Adrenal gland (tissue), 12 donors: ENCODE measurements around the gene ANKIB1. TPM values are rescaled to one million over a fixed set of nuclear protein-coding genes. Genes with fewer than 3 reads are reported as not detected.

Source experiments
- DNase-seq, 7 donors: peaks; one replicate each; pipeline ENCODE4 v3.0.0-alpha.2; 2019 to 2020
- H3K27ac ChIP-seq, 5 donors: fragments of 200-600 bp; sonication (generic) in 4 of 5; 1 replicate in 3 of 5; 2 replicates in 2 of 5; pipeline versions ENCODE4 v1.5.1 to v1.8.0; 2016 to 2020; ENCODE audit warnings: mild to moderate bottlenecking in 1 of 5
- H3K27me3 ChIP-seq: fragments of 200-600 bp; 2 replicates; pipeline ENCODE4 v1.8.0; 2021
- H3K36me3 ChIP-seq, 2 donors: fragments of 200-600 bp; replicated peaks in 1 of 2; 1 replicate in 1 of 2; 2 replicates in 1 of 2; pipeline versions ENCODE4 v1.5.1 to v1.8.0; 2018 to 2022
- H3K4me1 ChIP-seq, 2 donors: fragments of 200-600 bp; replicated peaks in 1 of 2; 1 replicate in 1 of 2; 2 replicates in 1 of 2; pipeline versions ENCODE4 v1.5.1 to v1.8.0; 2018 to 2021
- H3K4me3 ChIP-seq, 4 donors: fragments of 200-600 bp; sonication (generic) in 3 of 4; one replicate each; pipeline ENCODE4 v1.5.1; 2016 to 2018
- H3K9me3 ChIP-seq, 3 donors: fragments of 200-600 bp; sonication (generic) in 1 of 3; replicated peaks in 1 of 3; 1 replicate in 2 of 3; 2 replicates in 1 of 3; pipeline versions ENCODE4 v1.5.1 to v1.8.0; 2016 to 2021
- POLR2A ChIP-seq, 2 donors: fragments of 450-650 bp; IDR thresholded peaks; one replicate each; pipeline ENCODE4 v1.6.1; 2017; ENCODE audit warnings: antibody characterized with exemption in 2 of 2, mild to moderate bottlenecking in 2 of 2, moderate library complexity in 1 of 2
- WGBS, 4 donors: extraction: QIAGEN DNeasy Blood & Tissue Kit in 2 of 4; methylation state at CpG; one replicate each; pipeline versions ENCODE4 v1.1.5 to v1.1.7; 2013 to 2017; 5-methylcytosine and 5-hydroxymethylcytosine counted together
- intact Hi-C, 2 donors: fragments of 100-400 bp; cut with DNase I; formaldehyde crosslinking; loops; one replicate each; pipeline versions ENCODE4 v1.14.1 to v1.15.0; 2022 to 2023
- polyA plus RNA-seq, 3 donors: library from polyadenylated mRNA; stranded (reverse); fragments of 200-250 nt in 2 of 3; fragments of 350-450 nt in 1 of 3; fragmentation: Illumina TruSeq in 1 of 3; extraction: RNeasy Lipid Tissue Mini Kit (QIAGEN cat#74804) in 1 of 3; gene quantifications; one replicate each; pipeline ENCODE4 v1.2.3, GENCODE V29; 2013 to 2014
- total RNA-seq, 9 donors: library from RNA; depleted of rRNA in 4 of 9; stranded (reverse); fragments of >200 nt in 4 of 9; fragments of 120-200 nt in 1 of 9; fragmentation: NEBNext Ultra II Directional in 1 of 9; extraction: Animal tissue kit (Norgen Biotek cat#: 25700) in 1 of 9; gene quantifications; one replicate each; pipeline versions ENCODE4 v1.1.0 to v1.2.4, GENCODE V29; 2013 to 2023
- TF ChIP-seq, protein P1 (sequence below), 6 experiments: fragments of 450-650 bp in 4 of 6; fragments of 200-600 bp in 2 of 6; sonication (generic) in 1 of 6; IDR thresholded peaks; 1 replicate in 5 of 6; 2 replicates in 1 of 6; pipeline versions ENCODE4 v1.5.1 to v1.8.0; 2016 to 2021; ENCODE audit warnings: antibody characterized with exemption in 6 of 6, mild to moderate bottlenecking in 2 of 6, moderate library complexity in 1 of 6
- donor health status: healthy with polysubstance abuse.
- donor health status: Bipolar disorder and iron deficiency.
- donor health status: DM: yes; HTN: yes; CAD: no.
- donor health status: DM: no; HTN: no; CAD: no.
- donor health status: DM: no; HTN: no; CAD: no.
- donor health status: DM: yes; HTN: yes; CAD: no.

Gene ANKIB1
- total and polyA plus RNA-seq, 12 donors, result 10.3 to 57.0 (median 42.9) TPM

DNA sequence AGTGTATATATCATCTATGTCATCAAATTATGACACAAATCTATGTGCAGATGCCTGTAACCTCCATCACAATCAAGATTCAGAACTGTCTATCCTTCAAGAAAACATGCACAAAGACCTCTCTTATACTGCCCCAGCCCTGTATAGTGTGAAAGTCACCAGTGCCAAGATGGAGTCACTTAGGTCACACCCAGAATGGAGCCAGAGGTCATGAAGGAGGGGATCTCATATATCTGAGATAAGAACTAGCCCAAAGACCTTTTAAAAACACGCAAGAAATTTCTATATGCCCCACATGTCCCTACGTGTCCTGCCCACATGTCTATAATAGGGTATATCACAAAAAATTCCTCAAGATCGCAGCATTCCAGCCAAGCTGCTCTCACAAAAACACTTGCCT lies 181.4 kb downstream of the ANKIB1 start:
- Histone ChIP-seq H3K27me3 (no peaks in the 10 kb centered on the region), H3K4me3 (no peak overlapping the region), H3K27ac (no peak overlapping the region), H3K36me3 (no peaks in the 10 kb centered on the region), H3K9me3 (no peaks in the 10 kb centered on the region), H3K4me1 (no peaks in the 10 kb centered on the region)
- WGBS, 4 donors, result 74 to 87% (median 83%) methylated on average over 3 of the region's 3 CpGs
- TF ChIP-seq POLR2A (IDR thresholded peaks at IDR 0.05), result no peak
- TF ChIP-seq, protein P1, sequence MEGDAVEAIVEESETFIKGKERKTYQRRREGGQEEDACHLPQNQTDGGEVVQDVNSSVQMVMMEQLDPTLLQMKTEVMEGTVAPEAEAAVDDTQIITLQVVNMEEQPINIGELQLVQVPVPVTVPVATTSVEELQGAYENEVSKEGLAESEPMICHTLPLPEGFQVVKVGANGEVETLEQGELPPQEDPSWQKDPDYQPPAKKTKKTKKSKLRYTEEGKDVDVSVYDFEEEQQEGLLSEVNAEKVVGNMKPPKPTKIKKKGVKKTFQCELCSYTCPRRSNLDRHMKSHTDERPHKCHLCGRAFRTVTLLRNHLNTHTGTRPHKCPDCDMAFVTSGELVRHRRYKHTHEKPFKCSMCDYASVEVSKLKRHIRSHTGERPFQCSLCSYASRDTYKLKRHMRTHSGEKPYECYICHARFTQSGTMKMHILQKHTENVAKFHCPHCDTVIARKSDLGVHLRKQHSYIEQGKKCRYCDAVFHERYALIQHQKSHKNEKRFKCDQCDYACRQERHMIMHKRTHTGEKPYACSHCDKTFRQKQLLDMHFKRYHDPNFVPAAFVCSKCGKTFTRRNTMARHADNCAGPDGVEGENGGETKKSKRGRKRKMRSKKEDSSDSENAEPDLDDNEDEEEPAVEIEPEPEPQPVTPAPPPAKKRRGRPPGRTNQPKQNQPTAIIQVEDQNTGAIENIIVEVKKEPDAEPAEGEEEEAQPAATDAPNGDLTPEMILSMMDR (IDR thresholded peaks at IDR 0.05), result no peak
- intact Hi-C loops, result no loop called here
- DNase-seq, result no peak

GRCh38 chr7:92432299-92432946 lies 186.6 kb downstream of the ANKIB1 start:
- no peak for DNase-seq
- H3K27me3 ChIP-seq, result no peaks in the 10 kb centered on the region
- TF ChIP-seq, protein P1 (IDR thresholded peaks at IDR 0.05), result no peak
- no peak for TF ChIP-seq POLR2A (IDR thresholded peaks at IDR 0.05)
- no peaks in the 10 kb centered on the region for H3K9me3 ChIP-seq
- H3K36me3 ChIP-seq, result no peaks in the 10 kb centered on the region
- no peaks in the 10 kb centered on the region for H3K4me1 ChIP-seq
- intact Hi-C loops, result no loop called here
- H3K4me3 ChIP-seq, result no peak overlapping the region
- WGBS, 4 donors, result 66 to 93% (median 81%) methylated on average over 3 of the region's 3 CpGs
- H3K27ac ChIP-seq, result no peak overlapping the region

GRCh38 chr7:92433019-92433418 lies 187.2 kb downstream of the ANKIB1 start:
- intact Hi-C loops, result no loop called here
- no peaks in the 10 kb centered on the region for H3K27me3 ChIP-seq
- H3K27ac ChIP-seq, result no peak overlapping the region
- TF ChIP-seq POLR2A (IDR thresholded peaks at IDR 0.05), result no peak
- TF ChIP-seq, protein P1 (IDR thresholded peaks at IDR 0.05), result no peak
- no peaks in the 10 kb centered on the region for H3K9me3 ChIP-seq
- no peak overlapping the region for H3K4me3 ChIP-seq
- no peaks in the 10 kb centered on the region for H3K36me3 ChIP-seq
- no peaks in the 10 kb centered on the region for H3K4me1 ChIP-seq
- DNase-seq, result no peak
- 91 to 93% (median 92%) methylated on average over 8 of the region's 8 CpGs for WGBS, 4 donors

- intact Hi-C loops, result no loop called here
- WGBS, 4 donors, result 96 to 100% (median 97%) methylated on average over 2 of the region's 2 CpGs
Measured at GRCh38 chr7:92435542-92435941, 189.8 kb downstream of the ANKIB1 start.

More at GRCh38 chr7:92435542-92435941, 189.8 kb downstream of the ANKIB1 start:
- H3K27ac ChIP-seq, result no peak overlapping the region
- no peaks in the 10 kb centered on the region for H3K9me3 ChIP-seq
- H3K27me3 ChIP-seq, result no peaks in the 10 kb centered on the region
- TF ChIP-seq, protein P1 (IDR thresholded peaks at IDR 0.05), result no peak
- no peak for TF ChIP-seq POLR2A (IDR thresholded peaks at IDR 0.05)
- no peak for DNase-seq
- H3K4me1 ChIP-seq, result no peaks in the 10 kb centered on the region
- H3K4me3 ChIP-seq, result no peak overlapping the region
- H3K36me3 ChIP-seq, result no peaks in the 10 kb centered on the region
